COLO668 (cell line): ENCODE measurements around the gene GRN.
"Not testable (repeated sequence)": the region's sequence is repeated elsewhere in the genome, so short reads cannot be mapped to it uniquely, and the experiment has no call there.

Experiments
- DNase-seq: peaks from one replicate; lab custom pipeline; 2025; ENCODE audit not compliant: unreplicated experiment; lab: John Stamatoyannopoulos, UW

The GRN gene

DNA sequence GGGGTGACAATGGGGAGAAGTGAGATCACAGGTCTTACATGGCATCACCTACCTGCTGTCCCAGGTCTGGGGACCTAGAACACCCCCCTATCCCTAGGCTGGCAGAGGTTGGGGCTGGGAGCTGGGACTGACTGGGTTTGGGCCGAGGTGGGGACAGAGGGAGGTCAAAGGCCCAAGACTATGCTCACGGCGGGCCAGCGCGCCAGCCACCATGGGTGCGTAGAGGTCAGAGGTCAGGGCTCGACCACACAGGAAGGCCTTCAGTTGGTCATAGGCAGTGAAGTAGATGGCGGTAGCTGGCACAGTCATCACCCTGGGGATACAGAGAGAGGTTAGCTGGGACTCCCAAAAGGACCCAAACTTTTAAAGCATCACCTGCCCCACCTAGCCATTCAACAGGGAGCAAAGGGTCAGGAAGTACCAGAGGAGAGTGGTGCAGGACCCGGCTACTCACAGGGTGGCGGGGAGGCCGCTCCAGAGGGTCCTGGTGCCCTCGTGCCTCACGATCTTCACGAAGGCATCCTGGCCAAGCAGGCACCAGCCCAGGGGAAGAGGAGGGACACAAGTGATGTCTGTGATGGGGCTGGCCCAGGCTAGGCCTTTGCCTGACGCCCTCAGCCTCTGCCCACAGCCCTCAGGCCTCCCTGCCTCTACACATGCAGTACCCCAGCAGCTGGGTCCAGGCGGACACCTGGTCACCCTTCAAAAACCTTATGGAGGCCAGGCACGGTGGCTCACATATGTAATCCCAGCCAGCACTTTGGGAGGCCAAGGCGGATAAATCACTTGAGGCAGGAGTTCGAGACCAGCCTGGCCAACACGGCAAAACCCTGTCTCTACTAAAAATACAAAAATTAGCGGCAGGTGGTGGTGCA, 23.6 kb upstream of the GRN start:
- no peak for DNase-seq

DNA sequence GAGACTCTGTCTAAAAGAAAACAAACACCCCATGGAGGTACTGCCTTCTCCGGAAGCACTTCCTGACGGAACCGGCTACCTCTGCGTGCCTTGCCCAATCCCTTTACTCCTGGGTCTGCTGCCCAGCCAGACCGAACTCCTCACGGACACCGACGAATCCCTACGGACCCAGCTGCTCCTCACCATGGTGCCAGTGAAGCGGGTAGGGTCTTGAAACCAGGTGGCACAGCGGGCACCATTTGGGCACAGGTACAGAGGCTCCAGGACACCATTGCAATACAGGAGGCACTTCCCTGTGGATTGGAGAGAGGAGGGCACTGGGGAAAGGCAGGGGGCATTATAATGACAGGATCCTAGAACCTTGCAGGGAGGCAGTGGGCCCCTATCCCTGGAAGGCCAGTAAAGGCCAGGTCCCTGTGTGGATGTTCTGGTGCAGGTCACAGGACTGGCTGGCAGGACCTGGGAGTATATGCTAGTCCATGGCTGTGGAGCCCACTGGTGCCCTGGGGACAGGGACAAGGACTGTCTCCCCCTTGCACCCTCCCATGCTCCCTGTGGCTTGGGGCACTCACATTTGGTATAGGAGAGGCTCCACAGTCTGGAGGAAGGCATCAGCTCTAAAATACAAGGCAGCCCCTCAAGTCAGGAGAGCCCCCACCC, 22.7 kb upstream of the GRN start:
- DNase-seq, result no peak

DNA sequence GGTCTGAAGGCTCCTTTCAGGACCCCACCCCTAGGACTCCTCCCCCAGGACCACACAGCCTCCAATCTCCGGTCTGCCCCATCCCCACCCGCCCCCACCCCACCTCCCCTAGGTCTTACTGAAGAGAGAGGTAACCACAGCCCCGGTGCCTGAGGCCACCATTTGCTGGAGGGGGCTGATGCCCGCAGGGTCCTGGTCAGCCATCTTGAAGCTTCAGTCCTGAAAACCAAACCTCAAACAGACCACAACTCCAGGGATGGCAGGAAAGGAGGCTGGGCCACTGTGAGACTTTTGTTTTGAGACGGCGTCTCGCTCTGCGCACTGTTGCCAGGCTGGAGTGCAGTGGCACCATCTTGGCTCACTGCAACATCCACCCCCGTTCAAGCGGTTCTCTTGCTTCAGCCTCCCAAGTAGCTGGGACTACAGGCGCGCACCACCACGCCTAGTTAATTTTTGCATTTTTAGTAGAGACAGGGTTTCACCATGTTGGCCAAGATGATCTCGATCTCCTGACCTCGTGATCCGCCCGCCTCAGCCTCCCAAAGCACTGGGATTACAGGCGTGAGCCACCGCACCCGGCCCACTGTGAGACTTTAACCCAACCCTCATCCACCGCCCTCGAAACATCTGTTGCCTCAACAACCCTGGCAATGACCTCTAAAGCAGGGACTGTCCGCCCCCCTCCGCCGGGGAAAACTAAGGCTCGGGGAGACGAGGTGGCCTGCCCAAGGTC, 21.6 kb upstream of the GRN start:
- DNase-seq, result no peak

DNA sequence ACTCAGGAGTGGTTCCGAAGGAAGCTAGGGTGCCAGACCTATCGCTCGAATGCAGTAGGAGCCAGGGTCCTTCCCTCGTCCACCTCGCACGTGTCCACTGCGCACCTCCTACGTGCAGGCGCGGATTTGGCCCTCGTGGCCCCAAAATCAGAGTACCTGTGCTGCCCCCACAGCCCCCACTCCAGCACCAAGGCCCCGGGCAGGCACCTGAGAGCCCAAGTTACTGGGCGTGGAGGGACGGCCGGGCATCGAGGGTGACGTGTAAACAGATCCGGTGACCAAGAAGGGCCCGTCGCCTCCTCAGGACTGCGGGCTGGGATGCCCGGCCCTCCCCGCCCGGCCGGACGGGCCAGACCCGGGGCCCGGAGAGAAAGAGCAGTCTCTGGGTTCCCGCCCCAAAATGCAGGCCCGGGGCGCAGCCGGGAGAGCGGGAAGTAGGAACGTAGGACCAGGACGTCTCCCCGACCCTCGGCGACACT, 21.0 kb upstream of the GRN start:
- peak; percentile 39 for DNase-seq

DNA sequence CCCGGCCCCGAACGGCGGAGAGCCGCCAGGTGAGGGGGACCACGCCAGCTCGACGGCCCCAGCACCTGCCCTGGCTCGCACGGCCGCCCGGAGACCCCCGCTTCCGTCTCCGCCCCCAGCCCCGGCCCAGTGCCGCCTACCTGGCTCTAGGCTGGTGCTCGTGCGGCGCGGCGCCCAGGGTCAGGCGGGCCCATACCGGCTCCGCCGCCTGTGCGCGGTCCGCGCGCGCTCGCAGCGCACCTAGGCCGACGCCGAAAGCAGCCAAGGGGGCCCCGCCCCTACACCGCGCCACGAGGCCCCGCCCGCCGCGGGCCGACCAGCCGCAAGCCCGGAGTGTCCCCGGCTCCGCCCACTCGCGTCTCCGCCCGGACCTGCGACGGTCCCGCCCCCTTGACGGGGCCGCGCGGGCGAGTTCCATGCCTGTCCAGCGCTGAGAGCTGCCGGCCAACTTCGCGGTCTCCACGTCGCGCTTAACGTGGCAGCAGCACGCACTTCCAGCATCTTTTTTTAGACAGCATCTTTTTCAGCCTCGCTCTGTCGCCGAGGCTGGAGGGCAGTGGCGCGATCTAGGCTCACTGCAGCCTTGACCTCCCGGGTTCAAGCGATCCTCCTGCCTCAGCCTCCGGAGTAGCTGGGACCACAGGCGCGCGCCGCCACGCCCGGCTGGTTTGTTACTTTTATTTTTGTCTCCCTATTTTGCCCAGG, 20.4 kb upstream of the GRN start, which contains the start of gene SLC25A39:
TSS of gene SLC25A39 (minus strand) at position 253 of the 705 bp plus-strand sequence. CDS start 1,261 bp downstream, outside the sequence.
- DNase-seq, result peak; percentile 93

DNA sequence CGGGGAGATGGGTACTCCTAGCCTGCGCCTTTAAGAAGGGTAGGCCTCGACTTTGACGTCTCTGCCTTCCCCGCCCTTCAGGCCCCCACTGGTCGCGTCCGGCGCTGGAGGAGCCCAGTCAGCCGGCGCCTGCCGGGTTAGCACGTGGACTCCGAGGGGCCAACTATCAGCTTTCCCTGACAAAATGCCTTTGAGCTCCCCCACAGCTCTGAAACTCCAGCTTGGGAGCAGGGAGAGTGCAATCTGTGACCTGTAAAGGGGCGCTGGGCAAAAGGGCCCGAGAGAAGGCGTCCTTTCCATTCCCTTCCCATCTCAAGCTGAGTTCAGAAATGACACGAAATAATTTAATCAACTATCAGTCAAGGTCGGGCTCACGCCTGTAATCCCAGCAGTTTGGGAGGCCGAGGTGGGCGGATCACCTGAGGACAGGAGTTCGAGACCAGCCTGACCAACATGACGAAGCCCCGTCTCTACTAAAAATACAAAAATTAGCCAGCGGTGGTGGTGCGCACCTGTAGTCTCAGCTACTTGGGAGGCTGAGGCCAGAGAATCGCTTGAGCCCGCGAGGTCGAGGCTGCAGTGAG, 18.1 kb upstream of the GRN start:
- peak; percentile 91 for DNase-seq

DNA sequence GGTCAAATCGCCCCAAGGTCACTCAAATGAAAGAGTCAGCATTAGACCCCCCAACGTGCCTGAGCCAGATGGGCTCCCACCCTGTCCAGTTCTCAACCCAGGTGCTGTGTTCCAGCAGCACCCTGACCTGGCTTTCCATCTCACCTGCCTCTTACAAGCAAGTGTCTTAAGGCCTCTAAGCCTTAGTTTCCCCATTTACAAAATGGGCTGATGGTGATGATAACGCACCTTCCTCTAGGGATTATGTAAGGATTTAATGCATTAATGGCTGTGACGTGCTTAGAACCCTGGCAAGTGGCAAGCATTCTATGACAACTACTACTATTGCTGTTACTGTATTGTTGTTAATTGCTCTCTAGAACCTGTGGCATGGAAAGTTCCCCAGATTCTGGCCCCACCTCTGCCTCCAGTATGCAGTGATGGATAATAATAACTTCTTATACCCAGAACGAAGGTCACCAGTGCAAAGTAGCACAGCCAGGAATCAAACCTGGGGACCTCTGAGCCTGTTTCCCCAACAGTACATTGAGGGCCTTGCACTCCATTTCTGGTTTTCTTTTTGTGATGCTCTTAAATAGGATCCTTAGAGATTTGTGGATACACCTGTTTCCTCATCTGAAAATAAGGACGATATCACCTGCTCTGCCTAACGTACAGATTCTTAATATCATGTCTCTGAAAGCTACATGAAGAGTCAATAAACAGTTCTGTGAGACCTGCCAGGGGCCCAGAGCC, 17.2 kb upstream of the GRN start:
- DNase-seq, result no peak

DNA sequence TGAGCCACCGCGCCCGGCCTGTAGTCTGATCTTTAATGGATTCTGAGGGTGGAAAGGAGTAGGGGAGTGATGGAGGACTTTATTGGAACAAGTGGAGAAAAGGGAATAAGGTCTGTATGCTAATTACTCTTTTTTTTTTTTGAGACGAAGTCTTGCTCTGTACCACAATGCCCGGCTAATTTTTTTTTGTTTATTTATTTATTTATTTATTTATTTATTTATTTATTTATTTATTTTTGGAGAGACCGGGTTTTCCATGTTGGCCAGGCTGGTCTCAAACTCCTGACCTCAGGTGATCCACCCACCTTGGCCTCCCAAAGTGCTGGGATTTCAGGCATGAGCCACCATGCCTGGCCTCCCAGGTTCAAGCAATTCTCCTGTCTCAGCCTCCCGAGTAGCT, 15.6 kb upstream of the GRN start:
- not testable (repeated sequence) for DNase-seq

DNA sequence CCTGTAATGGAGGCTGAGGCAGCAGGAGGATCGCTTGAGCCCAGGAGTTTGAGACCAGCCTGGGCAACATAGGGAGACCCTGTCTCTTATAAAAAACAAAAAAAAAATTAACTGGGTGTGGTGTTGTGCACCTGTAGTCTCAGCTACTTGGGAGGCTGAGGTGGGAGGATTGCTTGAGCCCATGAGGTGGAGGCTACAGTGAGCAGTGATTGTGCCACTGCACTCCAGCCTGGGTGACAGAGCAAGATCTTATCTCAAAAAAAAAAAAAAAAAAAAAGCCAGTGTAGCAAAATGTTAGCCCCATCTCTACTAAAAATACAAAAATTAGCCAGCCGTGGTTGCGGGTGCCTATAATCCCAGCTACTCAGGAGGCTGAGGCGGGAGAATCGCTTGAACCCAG, 14.8 kb upstream of the GRN start:
- not testable (repeated sequence) for DNase-seq

DNA sequence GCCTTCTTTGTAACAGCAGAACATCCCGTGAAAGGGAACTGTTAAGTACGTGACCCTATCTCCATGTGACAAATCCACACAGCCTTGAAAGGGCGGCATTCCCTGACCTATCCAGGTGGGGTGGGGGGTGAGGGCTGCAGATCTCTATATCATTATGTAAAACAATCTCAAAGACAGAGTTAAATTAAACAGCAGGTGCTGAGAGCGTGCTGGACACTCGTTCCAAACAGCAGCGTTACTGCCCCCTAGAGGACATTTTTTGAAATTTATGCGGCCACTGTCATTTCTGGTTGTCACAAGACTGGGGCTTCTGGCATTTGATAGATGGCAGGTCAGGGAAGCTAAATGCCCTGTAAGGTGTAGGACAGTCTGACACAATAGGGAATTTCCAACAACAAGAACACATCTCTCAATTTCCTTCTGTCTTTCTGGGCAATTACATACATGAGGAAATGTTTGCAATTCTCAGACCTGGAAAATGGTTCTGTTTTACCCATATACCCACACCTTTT, 13.8 kb upstream of the GRN start:
- peak; percentile 62 for DNase-seq

DNA sequence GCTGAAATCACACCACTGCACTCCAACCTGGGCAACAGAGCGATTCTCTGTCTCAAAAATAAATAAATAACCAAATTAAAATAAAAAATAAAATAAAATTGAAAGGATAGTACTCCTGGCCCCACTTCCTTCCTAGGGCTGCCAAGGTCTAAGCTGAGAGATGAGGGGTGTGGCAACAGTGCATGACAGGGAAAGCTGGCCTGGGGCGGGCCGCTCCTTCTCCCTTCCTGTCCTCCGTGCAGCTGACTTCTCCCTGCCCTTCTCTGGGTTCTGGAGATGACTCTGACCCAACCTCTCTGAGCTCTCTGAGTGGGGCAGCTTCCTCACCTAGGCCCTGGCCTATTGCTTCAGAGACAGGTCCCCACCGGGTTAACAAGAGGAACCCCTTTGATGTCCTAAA, 11.7 kb upstream of the GRN start:
- DNase-seq, result no peak

DNA sequence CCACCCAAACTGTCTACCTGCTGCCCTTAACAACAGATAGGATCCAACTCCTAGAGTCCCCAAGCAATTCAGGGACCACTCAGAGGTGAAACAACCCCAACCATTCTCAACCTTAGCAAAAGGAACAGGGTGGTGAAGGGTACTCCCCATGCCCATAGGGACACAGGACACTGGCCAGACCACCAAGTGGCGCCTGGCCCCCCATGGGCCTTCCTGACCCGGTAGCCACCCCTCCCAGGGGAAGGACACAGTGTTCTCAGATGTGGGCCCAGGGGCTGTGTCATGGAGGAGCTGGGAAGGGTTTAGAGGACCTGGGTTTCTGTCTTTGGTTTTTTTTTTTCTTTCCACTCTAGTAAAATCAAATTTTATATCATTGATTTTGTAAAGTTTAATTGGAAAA, 10.8 kb upstream of the GRN start:
- no peak for DNase-seq

DNA sequence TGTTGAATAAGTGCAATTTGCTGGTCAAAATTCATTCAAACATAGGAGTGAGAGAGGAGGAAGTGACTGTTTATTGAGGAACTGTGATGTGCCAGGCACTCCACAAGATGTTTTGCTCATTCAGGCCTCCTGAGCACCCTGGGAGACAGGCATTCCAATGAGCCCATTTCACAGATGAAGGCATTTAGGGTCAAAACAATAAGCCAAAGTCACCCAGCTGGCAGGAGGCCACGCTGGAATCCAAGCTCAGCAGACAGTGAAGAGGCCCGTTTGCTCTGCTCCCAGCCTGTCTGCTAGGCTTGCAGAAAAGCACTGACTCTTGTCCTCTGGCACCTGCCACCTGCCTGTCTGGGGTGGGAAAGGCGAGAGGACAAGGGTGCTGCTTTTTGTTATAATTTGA, 10.4 kb upstream of the GRN start:
- no peak for DNase-seq

DNA sequence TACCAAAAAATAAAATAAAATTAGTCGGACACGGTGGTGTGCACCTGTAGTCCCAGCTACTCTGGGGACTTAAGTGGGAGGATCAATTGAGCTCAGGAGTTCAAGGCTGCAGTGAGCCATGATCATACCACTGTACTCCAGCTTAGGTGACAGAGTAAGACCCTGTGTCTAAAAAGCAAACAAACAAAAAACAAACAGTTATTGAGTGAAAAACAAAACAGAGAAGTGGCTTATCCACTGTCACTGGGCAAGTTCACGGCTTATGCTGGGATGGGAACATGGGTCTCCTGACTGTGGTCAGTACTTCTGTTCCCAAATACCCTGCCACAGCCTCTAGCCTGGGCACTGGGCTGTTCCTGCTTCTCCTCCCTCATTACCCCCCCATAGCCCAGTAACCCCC, 9.5 kb upstream of the GRN start:
- DNase-seq, result no peak

DNA sequence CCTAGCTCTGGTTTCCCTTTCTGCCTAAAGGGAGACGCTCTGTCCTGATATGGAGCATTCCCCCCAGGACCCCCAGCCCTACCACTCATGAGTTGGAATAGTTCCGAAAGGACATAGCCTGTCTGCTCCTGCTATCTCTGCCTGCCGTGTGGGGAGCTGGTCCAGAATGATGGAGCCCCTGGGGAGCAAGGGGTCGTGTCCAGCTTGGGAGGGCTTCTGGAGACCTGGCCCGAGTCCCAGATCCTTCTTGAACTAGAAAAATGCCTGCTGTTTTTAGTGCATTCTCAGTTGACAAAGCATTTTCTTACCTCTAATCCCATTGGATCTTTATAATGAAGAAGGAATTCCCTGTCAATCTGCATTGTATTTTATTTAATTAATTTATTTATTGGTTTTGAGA, 9.1 kb upstream of the GRN start:
- DNase-seq, result no peak

DNA sequence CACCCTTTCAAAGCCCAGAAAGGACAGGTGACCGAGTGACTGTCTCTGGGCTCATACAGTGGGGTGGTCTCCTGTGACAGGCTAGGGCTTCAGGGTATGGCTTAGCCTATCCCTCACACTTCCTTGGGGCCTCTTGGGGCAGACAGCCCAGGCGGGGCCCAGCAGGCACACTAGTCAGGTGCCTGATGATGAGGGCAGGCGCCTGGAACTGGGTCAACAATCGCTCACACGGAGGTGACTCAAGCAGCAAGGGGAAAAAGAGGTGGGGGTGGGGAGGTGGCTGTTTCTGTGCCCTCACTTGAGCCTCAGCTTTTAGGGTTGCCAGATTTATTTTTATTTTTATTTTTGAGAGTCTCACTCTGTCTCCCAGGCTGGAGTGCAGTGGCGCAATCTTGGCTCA, 6.4 kb upstream of the GRN start:
- peak; percentile 1 for DNase-seq

DNA sequence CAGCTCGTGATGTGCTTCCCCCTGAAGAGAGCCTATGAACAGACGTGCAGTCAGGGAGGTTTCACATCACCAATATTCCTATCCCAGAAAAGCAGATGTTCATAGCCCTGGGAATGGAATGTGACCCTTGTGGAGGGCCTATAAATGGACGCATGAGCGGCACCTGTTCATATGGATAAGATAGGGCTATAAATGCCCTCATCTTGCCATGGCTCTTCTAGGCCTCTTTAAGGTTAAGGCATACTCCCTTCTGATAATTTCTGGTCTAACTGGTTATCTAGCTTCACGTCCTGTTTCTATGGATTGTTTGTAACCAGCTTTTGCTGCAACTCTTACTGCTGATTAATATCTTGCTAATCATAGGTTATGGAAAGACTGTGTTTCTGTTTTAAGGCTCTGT, 4.5 kb upstream of the GRN start:
- not testable (repeated sequence) for DNase-seq

DNA sequence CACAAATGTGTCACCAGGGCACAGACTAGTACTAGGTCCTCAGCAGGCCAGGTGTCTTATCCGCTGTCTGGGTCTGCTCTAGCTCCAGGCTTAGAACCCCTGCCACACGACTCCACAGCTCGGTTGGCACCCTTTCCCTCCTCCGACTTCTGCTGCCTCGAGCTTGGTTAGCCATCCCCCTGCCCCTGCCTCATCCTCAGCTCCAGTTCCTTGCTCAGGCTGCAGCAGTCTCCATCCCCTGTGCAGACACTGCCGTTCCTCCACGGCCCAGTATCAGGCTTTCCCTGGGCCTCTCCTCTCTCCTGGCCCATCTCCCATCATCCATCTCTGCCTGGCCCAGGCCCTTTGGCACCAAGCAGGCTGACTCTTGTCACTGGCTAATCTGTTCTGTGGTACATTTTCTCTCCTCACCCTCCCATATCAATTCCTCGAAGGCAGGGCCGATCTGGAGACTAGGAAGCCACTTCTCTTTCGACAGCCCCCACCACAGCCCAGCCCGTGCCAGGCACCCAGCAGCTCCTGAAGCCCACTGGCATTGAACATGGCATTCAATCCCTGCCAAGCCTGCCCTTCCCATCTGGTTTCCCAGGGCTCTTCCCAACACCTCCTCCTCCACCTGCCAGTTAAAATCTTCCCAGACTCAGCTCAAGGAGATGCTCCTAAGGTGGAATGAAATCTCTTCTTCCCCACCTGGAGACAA, 1.4 kb upstream of the GRN start:
- DNase-seq, result no peak

DNA sequence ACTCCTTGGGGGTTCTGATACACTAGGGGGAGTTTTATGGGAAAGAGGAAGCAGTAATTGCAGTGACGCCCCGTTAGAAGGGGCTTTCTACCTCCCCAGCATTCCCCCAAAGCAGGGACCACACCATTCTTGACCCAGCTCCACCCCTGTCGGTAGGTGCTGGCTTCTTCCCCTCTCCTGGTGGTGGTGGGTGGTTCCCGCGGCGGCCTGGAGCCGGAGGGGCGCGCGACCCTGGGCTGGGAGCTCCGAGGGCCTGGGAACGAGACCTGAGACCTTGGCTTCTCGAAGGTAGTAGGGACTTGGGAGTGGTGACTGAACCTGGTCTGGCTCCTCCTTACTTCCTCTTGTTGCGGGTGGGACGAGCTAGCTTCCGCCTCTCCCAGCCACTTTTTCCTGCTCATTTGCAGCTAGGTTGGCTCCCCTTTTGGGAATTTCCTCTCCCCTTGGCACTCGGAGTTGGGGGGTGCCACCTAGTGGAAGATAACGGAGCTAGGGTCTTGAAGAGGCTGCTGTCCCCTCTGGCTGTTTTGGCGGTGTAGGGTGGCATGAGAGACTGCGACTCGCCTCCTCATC, 438 bp downstream of the GRN start:
- DNase-seq, result peak; percentile 39
